ENCODE measurements around the gene KDF1. TPM values are rescaled to one million over a fixed set of nuclear protein-coding genes. Genes with fewer than 3 reads are reported as not detected.
A peak's percentile ranks its signal among the peaks of the same experiment; 100 is the strongest.
"Not testable (repeated sequence)": the region's sequence is repeated elsewhere in the genome, so short reads cannot be mapped to it uniquely, and the experiment has no call there.

Gene KDF1
- total RNA-seq, 1 donor from 2014 or later = 1.2 TPM

DNA sequence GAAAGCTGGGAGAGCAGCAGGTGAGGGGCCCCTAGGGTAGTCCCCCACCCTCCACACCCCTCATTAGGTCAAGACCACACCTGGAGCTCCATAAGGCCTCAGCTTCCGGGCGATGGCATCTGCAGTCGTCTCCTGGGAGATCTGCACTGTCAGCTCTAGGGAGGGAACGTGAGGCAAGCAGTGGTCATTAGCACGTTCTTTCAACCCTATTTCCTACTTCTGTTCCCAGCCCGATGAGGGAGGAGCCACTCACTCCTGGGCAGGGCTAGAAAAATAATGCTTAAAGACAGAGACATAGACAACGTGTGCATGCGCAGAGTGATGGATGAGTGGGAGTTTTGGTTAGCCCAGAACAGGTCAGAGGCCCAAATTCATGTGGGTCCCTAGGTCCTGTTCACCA, 9.7 kb downstream of the KDF1 start:
- no peak overlapping the region for H3K4me3 Mint-ChIP-seq (ENCODE audit: unreplicated experiment)
- peaks cover 3% of the 10 kb centered on the region for H3K36me3 Mint-ChIP-seq (ENCODE audit: unreplicated experiment)
- H3K27ac Mint-ChIP-seq (ENCODE audit: unreplicated experiment) = peak overlapping the region; percentile 52

DNA sequence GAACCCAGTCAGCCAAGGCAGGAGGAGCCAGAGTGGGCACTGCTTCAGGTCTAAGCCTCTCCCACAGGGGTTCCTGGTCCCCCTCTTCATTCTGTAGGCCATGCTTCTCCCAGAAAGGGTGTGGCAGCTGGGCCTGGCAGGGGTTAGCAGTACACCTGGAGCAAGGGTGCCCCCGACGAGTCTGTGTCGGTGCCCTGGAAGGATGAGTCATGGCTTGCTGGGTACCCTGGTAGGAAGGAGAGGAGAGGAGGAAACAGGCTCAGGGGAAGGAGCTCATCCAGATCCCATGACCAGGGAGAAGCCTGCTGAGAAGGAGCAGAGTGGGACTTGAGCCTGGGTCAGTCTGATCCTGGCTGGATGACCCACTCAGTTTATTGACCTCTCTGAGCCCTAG, 10.3 kb downstream of the KDF1 start:
- peaks cover 7% of the 10 kb centered on the region for H3K9me3 Mint-ChIP-seq (ENCODE audit: unreplicated experiment)
- no peak overlapping the region for H3K27ac Mint-ChIP-seq (ENCODE audit: unreplicated experiment)
- DNase-seq = no peak
- peaks cover 3% of the 10 kb centered on the region for H3K36me3 Mint-ChIP-seq (ENCODE audit: unreplicated experiment)
- H3K27me3 Mint-ChIP-seq (ENCODE audit: unreplicated experiment) = no peaks in the 10 kb centered on the region
- H3K4me1 Mint-ChIP-seq (ENCODE audit: low read depth, unreplicated experiment) = peaks cover 5% of the 10 kb centered on the region
- TF ChIP-seq, protein P1, sequence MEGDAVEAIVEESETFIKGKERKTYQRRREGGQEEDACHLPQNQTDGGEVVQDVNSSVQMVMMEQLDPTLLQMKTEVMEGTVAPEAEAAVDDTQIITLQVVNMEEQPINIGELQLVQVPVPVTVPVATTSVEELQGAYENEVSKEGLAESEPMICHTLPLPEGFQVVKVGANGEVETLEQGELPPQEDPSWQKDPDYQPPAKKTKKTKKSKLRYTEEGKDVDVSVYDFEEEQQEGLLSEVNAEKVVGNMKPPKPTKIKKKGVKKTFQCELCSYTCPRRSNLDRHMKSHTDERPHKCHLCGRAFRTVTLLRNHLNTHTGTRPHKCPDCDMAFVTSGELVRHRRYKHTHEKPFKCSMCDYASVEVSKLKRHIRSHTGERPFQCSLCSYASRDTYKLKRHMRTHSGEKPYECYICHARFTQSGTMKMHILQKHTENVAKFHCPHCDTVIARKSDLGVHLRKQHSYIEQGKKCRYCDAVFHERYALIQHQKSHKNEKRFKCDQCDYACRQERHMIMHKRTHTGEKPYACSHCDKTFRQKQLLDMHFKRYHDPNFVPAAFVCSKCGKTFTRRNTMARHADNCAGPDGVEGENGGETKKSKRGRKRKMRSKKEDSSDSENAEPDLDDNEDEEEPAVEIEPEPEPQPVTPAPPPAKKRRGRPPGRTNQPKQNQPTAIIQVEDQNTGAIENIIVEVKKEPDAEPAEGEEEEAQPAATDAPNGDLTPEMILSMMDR (IDR thresholded peaks at IDR 0.05; ENCODE audit: partially characterized antibody, unreplicated experiment) = no peak
- H3K4me3 Mint-ChIP-seq (ENCODE audit: unreplicated experiment) = no peak overlapping the region

More for the DNA sequence above, 9.7 kb downstream of the KDF1 start:
- peaks cover 5% of the 10 kb centered on the region for H3K4me1 Mint-ChIP-seq (ENCODE audit: low read depth, unreplicated experiment)
- H3K9me3 Mint-ChIP-seq (ENCODE audit: unreplicated experiment) = peaks cover 7% of the 10 kb centered on the region
- DNase-seq = no peak
- TF ChIP-seq, protein P1 (IDR thresholded peaks at IDR 0.05; ENCODE audit: partially characterized antibody, unreplicated experiment) = no peak
- no peaks in the 10 kb centered on the region for H3K27me3 Mint-ChIP-seq (ENCODE audit: unreplicated experiment)

DNA sequence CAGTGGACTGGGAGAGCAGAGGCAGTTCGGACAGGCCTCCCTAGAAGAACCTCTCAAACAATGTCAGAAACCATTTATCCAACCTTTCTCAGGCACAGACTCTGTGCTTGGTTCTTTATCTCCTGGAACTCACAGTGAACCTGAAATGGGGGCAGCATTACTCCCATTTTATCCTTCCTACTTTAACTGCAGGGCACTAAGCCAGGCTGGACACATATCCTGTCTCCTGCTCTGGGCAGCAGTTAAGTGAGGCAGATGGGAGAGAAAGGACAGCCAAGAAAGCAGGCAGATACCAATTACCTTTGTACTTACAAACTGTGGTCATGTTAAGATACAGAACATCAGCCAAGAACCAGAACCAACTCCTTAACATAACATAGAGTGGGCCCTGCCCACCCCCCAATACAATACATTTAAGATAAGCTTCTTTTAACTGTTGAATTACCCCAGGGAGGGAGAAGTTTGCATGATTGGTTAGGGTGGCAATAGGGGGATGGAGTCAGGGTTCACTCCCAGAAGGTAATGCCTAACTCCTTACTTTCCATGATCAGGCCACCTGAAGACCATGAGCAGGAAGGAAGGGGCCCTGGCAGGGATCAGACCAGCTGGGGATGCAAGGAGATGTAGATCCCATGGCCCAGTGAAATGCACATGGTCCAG, 10.9 kb downstream of the KDF1 start:
- no peak overlapping the region for H3K4me3 Mint-ChIP-seq (ENCODE audit: unreplicated experiment)
- no peak for DNase-seq
- H3K4me1 Mint-ChIP-seq (ENCODE audit: low read depth, unreplicated experiment) = peaks cover 5% of the 10 kb centered on the region
- H3K9me3 Mint-ChIP-seq (ENCODE audit: unreplicated experiment) = peaks cover 7% of the 10 kb centered on the region
- peaks cover 3% of the 10 kb centered on the region for H3K36me3 Mint-ChIP-seq (ENCODE audit: unreplicated experiment)
- TF ChIP-seq, protein P1 (IDR thresholded peaks at IDR 0.05; ENCODE audit: partially characterized antibody, unreplicated experiment) = no peak
- no peak overlapping the region for H3K27ac Mint-ChIP-seq (ENCODE audit: unreplicated experiment)
- H3K27me3 Mint-ChIP-seq (ENCODE audit: unreplicated experiment) = no peaks in the 10 kb centered on the region

DNA sequence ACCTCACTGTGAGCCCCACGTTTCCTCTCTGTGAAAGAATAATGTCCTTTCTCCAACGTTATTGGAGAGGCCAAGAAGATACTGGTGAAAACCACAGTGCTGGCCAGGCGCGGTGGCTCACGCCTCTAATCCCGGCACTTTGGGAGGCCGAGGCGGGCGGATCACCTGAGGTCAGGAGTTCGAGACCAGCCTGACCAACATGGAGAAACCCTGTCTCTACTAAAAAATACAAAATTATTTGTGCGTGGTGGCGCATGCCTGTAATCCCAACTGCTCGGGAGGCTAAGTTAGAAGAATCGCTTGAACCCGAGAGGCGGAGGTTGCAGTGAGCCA, 11.6 kb downstream of the KDF1 start:
- H3K36me3 Mint-ChIP-seq (ENCODE audit: unreplicated experiment); H3K9me3 Mint-ChIP-seq (ENCODE audit: unreplicated experiment); H3K27ac Mint-ChIP-seq (ENCODE audit: unreplicated experiment); H3K4me1 Mint-ChIP-seq (ENCODE audit: low read depth, unreplicated experiment); DNase-seq; H3K27me3 Mint-ChIP-seq (ENCODE audit: unreplicated experiment); H3K4me3 Mint-ChIP-seq (ENCODE audit: unreplicated experiment): not testable (repeated sequence)

DNA sequence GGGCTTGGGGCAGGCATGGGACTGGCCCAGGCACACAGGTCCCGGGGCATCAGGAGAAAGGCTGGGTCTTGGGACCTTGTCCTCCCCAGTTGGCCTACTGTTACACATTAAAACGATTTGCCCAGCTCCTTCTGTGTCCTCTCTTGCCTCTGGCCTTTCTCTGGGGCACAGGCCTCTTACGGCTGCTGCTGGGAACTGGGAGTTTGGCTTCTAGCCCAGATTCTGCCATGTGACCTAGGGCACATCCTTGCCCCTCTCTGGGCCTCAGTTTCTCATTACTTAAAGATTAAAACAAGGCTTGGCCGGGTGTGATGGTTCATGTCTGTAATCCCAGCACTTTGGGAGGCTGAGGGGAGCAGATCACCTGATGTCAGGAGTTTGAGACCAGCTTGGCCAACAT, 14.0 kb downstream of the KDF1 start:
- Mint-ChIP-seq H3K9me3 (ENCODE audit: unreplicated experiment) (peaks cover 3% of the 10 kb centered on the region), H3K27me3 (ENCODE audit: unreplicated experiment) (no peaks in the 10 kb centered on the region), H3K4me1 (ENCODE audit: low read depth, unreplicated experiment) (peaks cover 5% of the 10 kb centered on the region), H3K36me3 (ENCODE audit: unreplicated experiment) (peaks cover 3% of the 10 kb centered on the region), H3K4me3 (ENCODE audit: unreplicated experiment) (no peak overlapping the region), H3K27ac (ENCODE audit: unreplicated experiment) (no peak overlapping the region)
- DNase-seq = no peak
- TF ChIP-seq, protein P1 (IDR thresholded peaks at IDR 0.05; ENCODE audit: partially characterized antibody, unreplicated experiment) = no peak
